OCI-LY1 (cell line): ENCODE data around the gene RRAS2.

Experiments used
- CTCF ChIP-seq: fragments of 200-600 bp; sonication (generic), shearing (Covaris generic); IDR thresholded peaks from 2 replicates; pipeline ENCODE4 v1.5.1; 2017; ENCODE audit warnings: mild to moderate bottlenecking, antibody characterized with exemption, low read length, moderate library complexity, mixed read lengths
- EZH2 ChIP-seq: fragments of 200-600 bp; sonication (generic), shearing (Covaris generic); IDR thresholded peaks from 2 replicates; pipeline ENCODE4 v1.8.0; 2017; ENCODE audit warnings: borderline replicate concordance, mixed run types, mild to moderate bottlenecking, antibody characterized with exemption, low read length, moderate library complexity, mixed read lengths

- TF ChIP-seq CTCF (no peak), EZH2 (no peak)
These were observed 11.5 kb upstream of the RRAS2 start for GRCh38 chr11:14370496-14370895.
